GM21825 (cell line): ENCODE data around the gene SERTM1.

Experiments
- ATAC-seq: cut with Tn5 transposase; IDR thresholded peaks from one replicate; pipeline ENCODE4 v1.9.1; 2021; ENCODE audit warnings: mild to moderate bottlenecking, moderate library complexity; ENCODE audit not compliant: unreplicated experiment

Gene SERTM1

DNA sequence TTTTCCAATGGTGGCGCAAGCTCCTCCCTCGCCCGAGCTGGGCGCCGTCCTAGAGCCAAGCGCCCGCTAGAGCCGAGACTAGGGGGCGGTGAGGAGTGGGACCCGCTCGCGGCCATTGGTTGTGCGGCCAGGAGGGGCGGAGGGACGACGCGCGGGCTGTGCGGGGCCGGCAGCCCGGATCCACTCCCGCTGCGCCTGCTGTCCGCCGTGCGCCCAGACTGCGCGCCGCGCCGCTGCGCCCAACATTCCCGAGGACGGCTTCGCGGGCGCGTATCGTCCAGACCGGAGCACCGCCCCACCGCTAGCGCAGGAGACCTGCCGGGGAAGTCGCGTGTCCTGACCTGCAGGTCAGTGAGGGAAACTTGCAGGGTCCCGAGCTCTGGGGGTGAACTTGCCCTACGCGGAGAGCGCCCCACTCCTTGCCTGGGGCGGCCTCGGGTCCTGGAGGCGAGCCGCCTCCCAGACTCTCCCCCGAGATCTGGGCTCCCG, at the start of gene SERTM1:
TSS of gene SERTM1 (plus strand) at position 183 of the 489 bp plus-strand sequence. CDS start 21,059 bp downstream, outside the sequence.
- ATAC-seq: no peak

DNA sequence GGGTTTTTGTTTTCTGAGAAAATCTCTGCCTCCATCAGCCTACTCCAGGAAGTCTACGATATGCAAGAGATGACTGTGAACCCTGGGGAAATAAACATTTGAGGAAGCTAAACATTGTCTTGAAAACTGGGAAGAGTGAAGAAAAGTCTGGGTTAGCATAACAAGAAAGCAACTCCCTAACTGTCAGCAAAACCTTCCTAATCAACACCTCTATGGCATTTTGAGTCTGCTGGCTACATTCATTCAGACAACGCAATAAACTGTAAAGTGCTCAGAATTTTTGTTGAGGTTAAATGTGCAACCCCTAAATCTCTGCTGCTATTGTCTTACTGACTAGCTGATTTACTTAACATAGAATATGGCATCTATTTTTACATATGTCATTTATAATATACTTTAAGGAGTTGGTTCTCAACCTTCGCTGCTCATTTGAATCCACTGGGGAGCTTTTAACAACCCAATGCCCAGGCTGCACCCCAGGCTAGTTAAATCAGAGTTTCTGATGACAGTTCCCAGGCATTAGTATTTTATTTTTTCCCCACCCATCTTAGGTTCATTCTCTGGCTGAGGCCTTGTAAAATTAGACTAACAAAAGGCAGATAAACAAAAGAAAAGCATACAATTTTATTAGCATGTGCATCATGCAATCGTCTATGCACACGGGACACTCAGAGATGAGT, 45.3 kb upstream of the SERTM1 start:
- ATAC-seq: no peak

DNA sequence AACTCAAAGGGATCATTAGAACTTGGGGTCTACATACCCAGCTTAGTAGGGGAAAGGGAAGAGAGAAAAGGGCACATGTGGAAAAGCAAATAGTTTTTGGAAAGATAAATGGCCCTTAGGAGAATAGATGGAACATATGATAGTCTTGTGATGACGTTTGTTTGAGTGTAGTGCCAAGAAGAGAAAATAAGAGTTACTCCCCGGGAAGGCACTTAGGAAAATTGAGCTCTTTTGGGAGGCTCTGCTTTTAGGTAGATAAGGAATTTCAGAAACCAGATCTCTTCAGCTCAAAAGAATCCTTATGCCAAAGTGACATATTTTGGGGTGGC, 44.8 kb upstream of the SERTM1 start:
- ATAC-seq: no peak

DNA sequence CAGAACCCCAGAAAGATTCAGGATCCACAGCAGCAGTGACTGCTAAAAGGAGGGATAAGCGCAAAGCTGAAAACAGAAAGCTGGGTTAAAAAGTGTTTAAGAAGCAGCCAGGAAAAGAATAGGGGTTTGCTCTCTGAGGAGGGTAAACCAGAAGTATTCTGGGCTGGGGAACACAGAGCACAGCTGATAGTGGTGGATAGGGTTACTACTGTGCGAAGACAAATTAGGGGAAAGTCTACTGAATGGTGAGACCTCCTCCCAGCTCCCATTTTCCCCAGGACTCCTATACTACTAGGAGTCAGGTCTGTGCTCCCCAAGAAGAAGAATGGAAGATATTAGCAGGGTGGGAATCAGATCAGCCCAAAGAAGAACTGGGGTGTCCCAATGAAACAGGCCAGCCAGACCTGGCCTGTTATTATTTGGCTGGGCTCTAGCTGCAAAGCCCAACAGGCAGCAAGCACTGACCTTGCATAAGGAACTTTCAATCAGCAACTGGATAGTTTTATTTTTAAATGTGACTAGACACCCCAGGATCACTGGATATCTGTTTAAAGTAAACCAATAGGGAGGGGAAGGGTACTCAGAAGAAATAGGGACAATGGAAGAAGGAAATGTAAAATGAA, 43.5 kb upstream of the SERTM1 start:
- ATAC-seq: no peak

- ATAC-seq: no peak
These were observed 34.2 kb upstream of the SERTM1 start for GRCh38 chr13:36639610-36640009.

DNA sequence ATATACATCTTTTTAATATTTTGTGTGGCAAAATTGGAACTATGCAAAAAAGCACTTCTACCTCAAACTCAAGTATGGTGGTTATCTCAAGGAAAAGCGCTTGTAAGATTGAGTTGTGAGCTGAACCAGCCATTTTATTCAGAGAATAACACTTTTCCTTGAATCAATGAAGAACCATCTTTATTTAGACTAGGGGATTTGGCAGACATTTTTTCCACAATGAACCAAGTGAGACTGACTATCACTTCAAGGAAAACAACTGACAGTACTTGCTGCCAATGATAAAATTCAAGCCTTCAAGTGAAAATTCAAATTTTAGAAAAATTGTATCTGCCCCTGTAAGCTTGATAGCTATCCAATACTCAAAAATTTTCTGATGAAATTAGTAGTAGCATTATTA, 23.2 kb upstream of the SERTM1 start:
- no peak for ATAC-seq

DNA sequence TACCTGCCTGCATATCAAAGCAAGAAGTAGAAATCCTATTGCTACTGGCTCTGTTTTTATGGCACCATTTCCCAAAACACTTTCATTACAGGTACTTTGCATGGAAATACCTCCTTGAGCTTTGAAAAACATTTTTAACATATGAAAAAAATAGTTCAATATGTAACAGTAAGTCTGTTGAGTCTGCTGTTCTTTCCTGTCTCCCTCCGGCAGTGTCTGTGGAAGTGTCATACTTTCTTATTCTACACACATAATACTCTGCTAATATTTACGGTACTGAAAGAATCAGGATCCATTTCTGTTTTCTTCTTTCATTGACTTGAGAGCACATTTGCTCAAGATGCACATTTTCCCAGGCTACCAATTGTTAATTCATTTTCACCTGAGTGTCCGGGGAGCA, 8.2 kb upstream of the SERTM1 start:
- ATAC-seq: no peak

GRCh38 chr13:36666477-36667229, 7.2 kb upstream of the SERTM1 start:
- ATAC-seq: no peak

GRCh38 chr13:36668316-36668715, 5.5 kb upstream of the SERTM1 start:
- ATAC-seq: no peak

- ATAC-seq: no peak
These were observed 468 bp upstream of the SERTM1 start for GRCh38 chr13:36673352-36673751.

DNA sequence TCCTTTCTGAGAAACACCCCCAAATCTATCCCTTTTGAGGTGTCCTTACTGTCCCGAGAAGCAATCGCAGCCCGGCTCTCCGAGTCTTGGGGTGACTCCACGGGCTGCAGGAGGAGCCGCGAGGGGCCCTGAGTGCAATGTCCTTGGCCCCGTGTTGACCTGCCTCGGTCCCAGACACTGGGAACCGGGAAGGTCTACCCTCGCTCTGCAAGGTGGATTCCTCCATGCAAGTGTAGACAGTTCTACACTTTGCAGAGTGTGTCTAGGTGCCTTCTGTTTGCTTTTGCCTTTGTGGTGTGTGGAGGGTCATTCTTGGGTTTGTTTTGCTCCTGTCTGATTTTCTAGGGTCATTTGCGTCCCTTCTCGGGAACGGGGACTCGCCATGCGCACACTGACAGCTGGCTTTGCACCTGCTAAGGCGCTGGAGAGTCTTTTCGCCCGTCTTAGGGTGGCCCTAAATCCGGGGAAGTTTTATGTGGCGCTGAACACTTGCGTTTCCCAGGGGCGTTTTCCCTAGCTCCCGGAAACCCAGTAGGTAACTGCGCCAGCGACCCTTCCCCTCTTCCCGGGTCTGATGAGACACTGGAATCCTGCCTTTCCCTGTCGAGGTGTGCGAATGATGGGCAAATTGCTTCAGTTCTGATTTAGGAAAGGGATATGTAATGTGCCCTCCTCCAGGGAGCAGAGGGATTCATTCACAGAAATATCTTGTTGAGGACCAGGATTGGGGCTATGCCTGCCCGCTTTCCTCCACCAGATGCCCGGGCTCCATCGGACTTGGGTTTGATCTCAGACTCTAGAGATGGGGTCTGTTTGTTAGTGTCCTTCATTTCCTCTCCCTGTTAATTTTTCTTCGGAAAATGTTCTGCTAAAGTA, 755 bp downstream of the SERTM1 start:
- ATAC-seq: no peak

DNA sequence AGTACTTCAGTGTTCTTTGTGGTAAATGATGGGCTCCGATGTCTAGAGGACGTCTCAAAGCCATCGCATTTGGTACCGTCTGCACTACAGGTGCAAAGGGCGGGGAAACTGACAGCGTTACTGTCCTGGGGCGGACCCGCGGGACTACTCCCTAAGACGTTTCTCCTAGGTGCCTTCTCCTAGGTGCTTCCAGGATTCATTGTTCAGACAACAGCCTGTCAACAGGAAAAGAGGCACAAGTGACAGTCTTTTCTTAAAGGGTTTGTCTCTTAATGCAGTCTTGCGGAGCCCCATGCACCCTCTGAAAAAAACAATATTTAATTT, 1.4 kb downstream of the SERTM1 start:
- ATAC-seq: no peak

DNA sequence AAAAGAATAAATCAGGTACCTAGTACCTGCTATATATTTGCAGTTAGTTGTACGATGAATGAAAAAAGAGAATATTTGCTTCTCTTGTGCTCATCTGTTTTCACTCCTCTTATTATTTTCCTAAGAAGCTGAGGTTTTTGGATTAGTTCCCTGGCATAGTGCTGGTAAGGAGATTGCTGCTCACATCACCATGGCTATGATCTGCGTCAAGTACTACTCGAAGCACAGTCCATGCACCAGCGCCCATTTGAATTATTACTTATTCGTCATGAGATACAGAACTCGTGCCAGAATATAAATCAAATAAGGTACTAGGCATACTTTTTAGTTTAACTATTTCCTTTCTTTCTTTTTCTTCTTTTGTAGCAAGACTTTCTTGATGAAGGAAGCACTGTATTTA, 7.1 kb downstream of the SERTM1 start:
- no peak for ATAC-seq

DNA sequence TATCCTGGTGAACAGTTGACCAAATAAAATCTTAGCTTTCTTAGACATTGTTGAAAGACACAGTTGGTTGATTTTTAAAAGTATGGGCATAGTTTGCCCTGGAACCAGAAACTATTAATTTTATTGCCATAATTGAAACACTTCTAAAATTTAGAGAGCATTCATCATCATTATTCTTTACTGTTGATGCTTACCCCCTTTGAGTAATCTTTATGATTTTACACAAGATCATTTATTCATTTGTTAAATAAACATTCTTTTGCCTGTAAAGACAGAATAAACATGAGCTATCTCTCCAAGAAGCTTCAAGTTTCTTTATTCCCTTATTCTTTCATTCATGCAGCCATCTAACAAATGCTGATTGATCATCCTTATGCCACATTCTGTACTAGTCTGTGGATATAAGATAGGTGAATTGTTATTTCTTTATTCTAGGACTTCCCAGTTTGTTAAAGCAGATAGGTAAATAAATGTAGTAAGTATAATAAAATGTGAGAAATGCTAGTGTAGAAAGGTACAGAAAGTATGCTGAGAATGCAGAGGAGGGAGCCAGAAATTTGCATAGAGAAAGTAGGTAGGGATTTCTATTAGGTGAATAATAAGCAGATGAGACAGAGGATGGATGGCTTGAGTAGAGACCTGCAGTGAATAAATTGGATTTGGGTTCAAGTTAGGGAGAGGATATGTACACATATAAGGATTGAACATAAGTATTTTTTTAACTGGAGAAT, 8.2 kb downstream of the SERTM1 start:
- no peak for ATAC-seq

DNA sequence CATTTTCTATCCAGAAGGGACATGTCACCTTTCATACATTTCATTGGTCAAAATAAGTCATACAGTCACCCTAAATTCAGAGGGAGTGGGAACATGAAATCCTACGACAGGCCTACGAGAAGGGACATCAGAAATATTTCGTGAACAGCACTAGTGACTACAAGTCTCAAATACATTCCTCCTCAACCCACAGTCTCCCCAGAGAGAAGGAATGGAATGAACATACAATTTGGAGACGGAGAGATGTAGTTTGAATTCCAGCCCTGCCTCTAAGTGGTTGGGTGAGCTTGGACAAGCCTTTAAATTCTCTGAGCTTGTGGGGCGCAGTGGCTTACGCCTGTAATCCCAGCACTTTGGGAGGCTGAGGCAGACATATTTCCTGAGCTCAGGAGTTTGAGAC, 9.9 kb downstream of the SERTM1 start:
- no peak for ATAC-seq

DNA sequence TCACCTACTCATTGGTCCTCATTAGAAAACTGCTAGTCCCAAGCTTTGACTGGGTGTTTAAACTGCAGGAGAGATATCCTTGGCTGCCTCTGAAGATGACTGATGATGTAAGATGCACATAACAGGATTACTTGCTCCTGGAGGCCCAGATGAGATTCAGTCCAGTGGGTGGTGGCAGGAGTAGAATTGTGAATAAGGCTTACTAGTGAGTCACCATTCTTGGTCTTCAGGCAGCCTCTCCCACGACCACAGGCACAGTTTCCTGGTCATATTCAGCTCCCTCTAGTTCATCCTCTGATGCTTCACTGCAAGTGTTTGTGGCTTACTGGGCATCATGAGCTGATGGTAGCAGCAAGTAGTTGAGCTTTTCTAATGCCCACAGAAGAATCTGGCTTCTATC, 12.1 kb downstream of the SERTM1 start:
- no peak for ATAC-seq

DNA sequence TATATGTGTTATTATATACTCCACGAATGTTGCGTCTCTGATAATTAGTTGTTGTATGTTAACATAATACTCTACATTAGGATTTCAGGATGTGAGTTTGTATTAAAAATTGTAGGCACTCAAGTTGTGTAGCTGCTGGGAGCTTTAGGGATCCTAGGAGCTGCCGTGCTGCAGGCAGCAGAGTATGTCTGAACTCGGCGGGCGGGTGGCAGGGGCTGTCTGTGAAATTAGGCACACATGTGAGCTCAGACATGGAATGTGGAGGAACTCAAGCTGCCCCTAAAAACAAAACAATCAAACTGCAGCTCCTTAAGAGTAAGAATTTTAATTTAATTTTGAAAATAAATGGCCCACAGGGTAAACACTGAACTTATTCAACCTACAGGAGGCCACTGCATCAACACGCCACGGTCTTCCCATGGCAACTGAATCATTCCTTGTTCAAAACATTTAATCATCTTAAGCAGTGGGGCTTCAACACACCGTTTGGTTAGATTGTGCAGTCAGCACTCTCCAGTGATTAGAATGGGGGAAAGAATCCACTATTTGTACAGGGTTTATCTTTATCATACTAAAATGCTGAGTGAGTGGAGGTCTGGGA, 22.7 kb downstream of the SERTM1 start:
- no peak for ATAC-seq

GRCh38 chr13:36700170-36700569, 26.4 kb downstream of the SERTM1 start:
- no peak for ATAC-seq

- no peak for ATAC-seq
These were observed 32.9 kb downstream of the SERTM1 start for GRCh38 chr13:36706755-36707154.
